ENCODE data around the gene LRRK1. TPM values are rescaled to one million over a fixed set of nuclear protein-coding genes. Genes with fewer than 3 reads are reported as not detected.

Gene LRRK1
- total and polyA plus RNA-seq, 2 experiments from 2014 or later, result 2.6 to 4.5 TPM

DNA sequence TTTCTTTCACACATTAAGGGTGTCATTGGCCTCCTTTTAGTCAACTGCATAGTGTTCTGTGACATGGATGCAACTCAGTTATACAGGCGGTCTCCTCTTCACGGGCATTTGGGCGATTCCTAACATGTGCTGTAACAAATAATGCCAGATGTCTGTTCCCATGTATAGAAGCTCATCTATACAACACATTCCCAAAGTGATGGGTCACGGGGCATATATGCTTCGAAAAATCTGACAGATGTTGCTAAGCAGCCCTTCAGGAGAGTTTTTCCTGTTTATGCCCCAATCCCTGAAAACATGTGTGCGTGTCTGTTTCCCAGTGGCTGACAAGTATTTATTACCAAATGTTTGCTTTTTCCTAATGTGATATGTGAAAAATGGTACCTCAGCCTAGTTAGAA lies 25.8 kb downstream of the LRRK1 start (continued):
- TF ChIP-seq, protein P1, sequence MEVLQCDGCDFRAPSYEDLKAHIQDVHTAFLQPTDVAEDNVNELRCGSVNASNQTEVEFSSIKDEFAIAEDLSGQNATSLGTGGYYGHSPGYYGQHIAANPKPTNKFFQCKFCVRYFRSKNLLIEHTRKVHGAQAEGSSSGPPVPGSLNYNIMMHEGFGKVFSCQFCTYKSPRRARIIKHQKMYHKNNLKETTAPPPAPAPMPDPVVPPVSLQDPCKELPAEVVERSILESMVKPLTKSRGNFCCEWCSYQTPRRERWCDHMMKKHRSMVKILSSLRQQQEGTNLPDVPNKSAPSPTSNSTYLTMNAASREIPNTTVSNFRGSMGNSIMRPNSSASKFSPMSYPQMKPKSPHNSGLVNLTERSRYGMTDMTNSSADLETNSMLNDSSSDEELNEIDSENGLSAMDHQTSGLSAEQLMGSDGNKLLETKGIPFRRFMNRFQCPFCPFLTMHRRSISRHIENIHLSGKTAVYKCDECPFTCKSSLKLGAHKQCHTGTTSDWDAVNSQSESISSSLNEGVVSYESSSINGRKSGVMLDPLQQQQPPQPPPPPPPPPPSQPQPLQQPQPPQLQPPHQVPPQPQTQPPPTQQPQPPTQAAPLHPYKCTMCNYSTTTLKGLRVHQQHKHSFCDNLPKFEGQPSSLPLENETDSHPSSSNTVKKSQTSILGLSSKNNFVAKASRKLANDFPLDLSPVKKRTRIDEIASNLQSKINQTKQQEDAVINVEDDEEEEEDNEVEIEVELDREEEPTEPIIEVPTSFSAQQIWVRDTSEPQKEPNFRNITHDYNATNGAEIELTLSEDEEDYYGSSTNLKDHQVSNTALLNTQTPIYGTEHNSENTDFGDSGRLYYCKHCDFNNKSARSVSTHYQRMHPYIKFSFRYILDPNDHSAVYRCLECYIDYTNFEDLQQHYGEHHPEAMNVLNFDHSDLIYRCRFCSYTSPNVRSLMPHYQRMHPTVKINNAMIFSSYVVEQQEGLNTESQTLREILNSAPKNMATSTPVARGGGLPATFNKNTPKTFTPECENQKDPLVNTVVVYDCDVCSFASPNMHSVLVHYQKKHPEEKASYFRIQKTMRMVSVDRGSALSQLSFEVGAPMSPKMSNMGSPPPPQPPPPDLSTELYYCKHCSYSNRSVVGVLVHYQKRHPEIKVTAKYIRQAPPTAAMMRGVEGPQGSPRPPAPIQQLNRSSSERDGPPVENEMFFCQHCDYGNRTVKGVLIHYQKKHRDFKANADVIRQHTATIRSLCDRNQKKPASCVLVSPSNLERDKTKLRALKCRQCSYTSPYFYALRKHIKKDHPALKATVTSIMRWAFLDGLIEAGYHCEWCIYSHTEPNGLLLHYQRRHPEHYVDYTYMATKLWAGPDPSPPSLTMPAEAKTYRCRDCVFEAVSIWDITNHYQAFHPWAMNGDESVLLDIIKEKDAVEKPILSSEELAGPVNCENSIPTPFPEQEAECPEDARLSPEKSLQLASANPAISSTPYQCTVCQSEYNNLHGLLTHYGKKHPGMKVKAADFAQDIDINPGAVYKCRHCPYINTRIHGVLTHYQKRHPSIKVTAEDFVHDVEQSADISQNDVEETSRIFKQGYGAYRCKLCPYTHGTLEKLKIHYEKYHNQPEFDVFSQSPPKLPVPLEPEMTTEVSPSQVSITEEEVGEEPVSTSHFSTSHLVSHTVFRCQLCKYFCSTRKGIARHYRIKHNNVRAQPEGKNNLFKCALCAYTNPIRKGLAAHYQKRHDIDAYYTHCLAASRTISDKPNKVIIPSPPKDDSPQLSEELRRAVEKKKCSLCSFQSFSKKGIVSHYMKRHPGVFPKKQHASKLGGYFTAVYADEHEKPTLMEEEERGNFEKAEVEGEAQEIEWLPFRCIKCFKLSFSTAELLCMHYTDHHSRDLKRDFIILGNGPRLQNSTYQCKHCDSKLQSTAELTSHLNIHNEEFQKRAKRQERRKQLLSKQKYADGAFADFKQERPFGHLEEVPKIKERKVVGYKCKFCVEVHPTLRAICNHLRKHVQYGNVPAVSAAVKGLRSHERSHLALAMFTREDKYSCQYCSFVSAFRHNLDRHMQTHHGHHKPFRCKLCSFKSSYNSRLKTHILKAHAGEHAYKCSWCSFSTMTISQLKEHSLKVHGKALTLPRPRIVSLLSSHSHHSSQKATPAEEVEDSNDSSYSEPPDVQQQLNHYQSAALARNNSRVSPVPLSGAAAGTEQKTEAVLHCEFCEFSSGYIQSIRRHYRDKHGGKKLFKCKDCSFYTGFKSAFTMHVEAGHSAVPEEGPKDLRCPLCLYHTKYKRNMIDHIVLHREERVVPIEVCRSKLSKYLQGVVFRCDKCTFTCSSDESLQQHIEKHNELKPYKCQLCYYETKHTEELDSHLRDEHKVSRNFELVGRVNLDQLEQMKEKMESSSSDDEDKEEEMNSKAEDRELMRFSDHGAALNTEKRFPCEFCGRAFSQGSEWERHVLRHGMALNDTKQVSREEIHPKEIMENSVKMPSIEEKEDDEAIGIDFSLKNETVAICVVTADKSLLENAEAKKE (CRISPR knock-in tag; IDR thresholded peaks at IDR 0.05), result no peak
- no peak for TF ChIP-seq POLR2AphosphoS5 (IDR thresholded peaks at IDR 0.05; ENCODE audit: low read depth)

DNA sequence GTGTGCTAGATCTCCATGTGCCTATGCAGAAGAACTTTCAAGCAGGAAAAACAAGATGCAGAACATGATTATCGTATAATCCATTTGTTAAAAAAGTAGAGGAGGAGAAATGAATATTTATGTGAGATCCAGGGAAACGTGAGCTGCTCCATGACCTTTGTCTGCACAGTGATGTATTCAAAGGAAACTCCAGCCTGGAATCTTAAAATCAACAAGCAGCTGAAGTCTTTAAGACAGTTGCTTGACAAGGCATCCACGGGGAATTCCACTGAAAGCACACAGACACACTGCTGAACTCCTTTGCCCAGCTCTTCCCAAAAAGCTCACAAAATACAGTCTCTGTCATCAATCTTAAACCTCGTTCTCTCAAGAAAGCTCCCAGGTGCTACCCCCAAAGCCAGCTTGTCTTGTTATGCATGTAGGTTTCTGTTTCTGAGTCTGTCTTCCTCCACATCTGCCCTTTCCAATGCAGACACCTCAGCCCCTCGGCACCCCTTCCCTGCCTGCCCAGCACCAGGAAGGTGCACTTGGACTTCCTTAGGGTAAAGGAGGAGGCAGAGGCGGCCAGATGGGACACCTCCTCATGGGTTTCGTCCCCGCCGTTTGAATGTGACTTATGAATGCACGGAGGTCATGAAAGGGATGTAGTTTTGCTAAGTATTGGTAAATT lies 28.7 kb downstream of the LRRK1 start:
- H3K36me3 Mint-ChIP-seq (ENCODE audit: low read depth), result no peaks in the 10 kb centered on the region
- Histone ChIP-seq H3F3A (replicated peaks; ENCODE audit: low read depth) (no peaks in the 10 kb centered on the region), H3K36me3 (ENCODE audit: insufficient read depth) (no peaks in the 10 kb centered on the region), H3K27ac (ENCODE audit: low read depth) (no peak overlapping the region), H3K9me2 (ENCODE audit: insufficient read depth) (no peaks in the 10 kb centered on the region), H3K4me2 (no peak overlapping the region), H4K20me1 (replicated peaks; ENCODE audit: insufficient read depth) (no peaks in the 10 kb centered on the region), H3K27me3 (ENCODE audit: insufficient read depth) (no peaks in the 10 kb centered on the region), H3K4me1 (ENCODE audit: insufficient read depth) (no peaks in the 10 kb centered on the region), H3K79me2 (replicated peaks; ENCODE audit: insufficient read depth) (no peaks in the 10 kb centered on the region), H2AFZ (peak overlapping the region; percentile 43; the same call in 1 of the 2 replicates), H3K4me3 (no peak overlapping the region)
- H3K27ac Mint-ChIP-seq, result no peak overlapping the region
- ATAC-seq (peak; percentile 75), DNase-seq (ENCODE audit: low spot score) (peak; percentile 21)
- H3K27me3 Mint-ChIP-seq (ENCODE audit: insufficient read depth, low read depth, poor library complexity), result peaks cover 4% of the 10 kb centered on the region
- no peaks in the 10 kb centered on the region for H3K9me3 Mint-ChIP-seq
- H3K4me3 Mint-ChIP-seq, result no peak overlapping the region
- H3K4me1 Mint-ChIP-seq, result peaks cover 10% of the 10 kb centered on the region
- TF ChIP-seq EZH2phosphoT487 (IDR thresholded peaks at IDR 0.05; ENCODE audit: unreplicated experiment), result no peak
- TF ChIP-seq, protein P2, sequence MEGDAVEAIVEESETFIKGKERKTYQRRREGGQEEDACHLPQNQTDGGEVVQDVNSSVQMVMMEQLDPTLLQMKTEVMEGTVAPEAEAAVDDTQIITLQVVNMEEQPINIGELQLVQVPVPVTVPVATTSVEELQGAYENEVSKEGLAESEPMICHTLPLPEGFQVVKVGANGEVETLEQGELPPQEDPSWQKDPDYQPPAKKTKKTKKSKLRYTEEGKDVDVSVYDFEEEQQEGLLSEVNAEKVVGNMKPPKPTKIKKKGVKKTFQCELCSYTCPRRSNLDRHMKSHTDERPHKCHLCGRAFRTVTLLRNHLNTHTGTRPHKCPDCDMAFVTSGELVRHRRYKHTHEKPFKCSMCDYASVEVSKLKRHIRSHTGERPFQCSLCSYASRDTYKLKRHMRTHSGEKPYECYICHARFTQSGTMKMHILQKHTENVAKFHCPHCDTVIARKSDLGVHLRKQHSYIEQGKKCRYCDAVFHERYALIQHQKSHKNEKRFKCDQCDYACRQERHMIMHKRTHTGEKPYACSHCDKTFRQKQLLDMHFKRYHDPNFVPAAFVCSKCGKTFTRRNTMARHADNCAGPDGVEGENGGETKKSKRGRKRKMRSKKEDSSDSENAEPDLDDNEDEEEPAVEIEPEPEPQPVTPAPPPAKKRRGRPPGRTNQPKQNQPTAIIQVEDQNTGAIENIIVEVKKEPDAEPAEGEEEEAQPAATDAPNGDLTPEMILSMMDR (conservative IDR thresholded peaks at IDR 0.05; ENCODE audit: low read depth in 2 of 2), result no peak
- no peak for TF ChIP-seq ZNF331 (CRISPR knock-in tag; IDR thresholded peaks at IDR 0.05; ENCODE audit: low read depth)
- no peak for TF ChIP-seq POLR2AphosphoS5 (IDR thresholded peaks at IDR 0.05; ENCODE audit: low read depth)
- TF ChIP-seq CREB1 (CRISPR knock-in tag; IDR thresholded peaks at IDR 0.05; ENCODE audit: low read depth), result no peak
- TF ChIP-seq, protein P3, sequence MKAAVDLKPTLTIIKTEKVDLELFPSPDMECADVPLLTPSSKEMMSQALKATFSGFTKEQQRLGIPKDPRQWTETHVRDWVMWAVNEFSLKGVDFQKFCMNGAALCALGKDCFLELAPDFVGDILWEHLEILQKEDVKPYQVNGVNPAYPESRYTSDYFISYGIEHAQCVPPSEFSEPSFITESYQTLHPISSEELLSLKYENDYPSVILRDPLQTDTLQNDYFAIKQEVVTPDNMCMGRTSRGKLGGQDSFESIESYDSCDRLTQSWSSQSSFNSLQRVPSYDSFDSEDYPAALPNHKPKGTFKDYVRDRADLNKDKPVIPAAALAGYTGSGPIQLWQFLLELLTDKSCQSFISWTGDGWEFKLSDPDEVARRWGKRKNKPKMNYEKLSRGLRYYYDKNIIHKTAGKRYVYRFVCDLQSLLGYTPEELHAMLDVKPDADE (IDR thresholded peaks at IDR 0.05), result no peak
- no peak for TF ChIP-seq STAT1 (IDR thresholded peaks at IDR 0.05; ENCODE audit: unreplicated experiment)
- TF ChIP-seq EZH2 (IDR thresholded peaks at IDR 0.05; ENCODE audit: low read depth, unreplicated experiment), result no peak
- TF ChIP-seq NANOG (IDR thresholded peaks at IDR 0.05; ENCODE audit: borderline replicate concordance), result no peak

Measured in GM23338 (cell line).